Activated CD4-positive, alpha-beta T cell treated with anti-CD3 and anti-CD28 coated beads, Interleukin-2, Interleukin-4, amounts not matched to agents 100 ng/mL and 50 ng/mL, durations not matched to agents 16 hours and 8 hours (primary cell): Measurements from ENCODE around the gene NACC2.

Experiments
- DNase-seq: peaks from one replicate; pipeline ENCODE4 v3.0.0-alpha.2; 2020; ENCODE audit warnings: low spot score

Gene NACC2

GRCh38 chr9:136021872-136022681, 73.0 kb downstream of the NACC2 start:
- DNase-seq = no peak

GRCh38 chr9:136021171-136021871, 73.8 kb downstream of the NACC2 start:
- DNase-seq = no peak

- no peak for DNase-seq
These were observed 74.4 kb downstream of the NACC2 start for GRCh38 chr9:136020671-136021070.

GRCh38 chr9:136020206-136020605, 74.9 kb downstream of the NACC2 start:
- DNase-seq = no peak

- no peak for DNase-seq
These were observed 75.4 kb downstream of the NACC2 start for GRCh38 chr9:136019681-136020060.

GRCh38 chr9:136019041-136019680, 75.9 kb downstream of the NACC2 start:
- DNase-seq = no peak

GRCh38 chr9:136018257-136019031, 76.6 kb downstream of the NACC2 start:
- DNase-seq = no peak

GRCh38 chr9:136017289-136018190, 77.5 kb downstream of the NACC2 start:
- DNase-seq = no peak

GRCh38 chr9:136016572-136017288, 78.4 kb downstream of the NACC2 start:
- DNase-seq = no peak

- DNase-seq = no peak
These were observed 79.2 kb downstream of the NACC2 start for GRCh38 chr9:136015656-136016571.

GRCh38 chr9:136014924-136015633, 80.0 kb downstream of the NACC2 start:
- DNase-seq = no peak

GRCh38 chr9:136014147-136014923, 80.8 kb downstream of the NACC2 start:
- no peak for DNase-seq

- DNase-seq = no peak
These were observed 81.5 kb downstream of the NACC2 start for GRCh38 chr9:136013524-136014034.

GRCh38 chr9:136013116-136013515, 82.0 kb downstream of the NACC2 start:
- DNase-seq = no peak

GRCh38 chr9:136012651-136013050, 82.4 kb downstream of the NACC2 start:
- DNase-seq = no peak

GRCh38 chr9:136011703-136012496, 83.2 kb downstream of the NACC2 start:
- DNase-seq = no peak

GRCh38 chr9:136011376-136011702, 83.8 kb downstream of the NACC2 start:
- no peak for DNase-seq
